ENCODE data around the gene HOXB7.

DNA sequence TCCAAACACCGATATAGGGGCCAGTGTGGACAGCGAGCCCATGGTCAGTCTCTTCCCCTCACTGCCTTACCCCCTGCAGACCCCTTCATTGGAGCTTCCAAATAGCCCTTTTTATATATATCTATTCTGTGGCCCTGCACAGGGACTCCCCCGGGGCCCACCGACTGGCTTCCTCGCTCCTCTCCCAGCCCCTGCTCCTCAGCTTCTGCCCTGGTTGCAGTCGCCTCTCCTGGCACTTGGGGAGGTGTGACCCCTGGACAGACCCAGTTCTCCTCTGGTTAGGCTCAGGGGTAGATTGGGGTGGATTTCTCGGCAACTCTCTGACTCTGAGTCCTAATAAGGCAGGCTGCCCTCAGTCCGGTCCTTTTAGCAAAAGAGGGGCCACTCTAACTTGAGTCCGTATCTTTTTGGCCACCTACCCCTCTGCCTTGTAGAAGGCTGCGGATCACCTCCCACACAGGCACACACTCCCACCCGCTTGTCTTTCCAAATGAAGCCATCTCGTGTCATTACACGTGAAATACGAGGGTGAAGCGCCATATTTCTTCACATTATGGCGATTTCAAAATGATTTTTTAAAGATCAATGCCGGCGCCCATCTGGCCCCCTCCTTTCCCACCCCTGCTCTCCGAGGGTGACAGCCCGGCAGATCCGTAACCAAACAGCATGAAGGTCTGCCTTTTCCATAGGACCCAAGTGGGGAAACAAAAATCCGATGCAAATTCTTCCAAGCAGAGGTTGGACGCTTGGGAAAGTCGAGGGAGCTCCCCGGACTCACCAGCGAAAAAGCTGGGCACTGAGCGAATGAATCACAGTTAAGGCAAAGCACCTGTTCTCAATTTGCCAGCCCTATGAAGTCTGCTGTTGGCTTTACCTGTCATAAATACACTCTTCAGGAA is 17.1 kb upstream of the HOXB7 start:
- TF ChIP-seq, protein P1, sequence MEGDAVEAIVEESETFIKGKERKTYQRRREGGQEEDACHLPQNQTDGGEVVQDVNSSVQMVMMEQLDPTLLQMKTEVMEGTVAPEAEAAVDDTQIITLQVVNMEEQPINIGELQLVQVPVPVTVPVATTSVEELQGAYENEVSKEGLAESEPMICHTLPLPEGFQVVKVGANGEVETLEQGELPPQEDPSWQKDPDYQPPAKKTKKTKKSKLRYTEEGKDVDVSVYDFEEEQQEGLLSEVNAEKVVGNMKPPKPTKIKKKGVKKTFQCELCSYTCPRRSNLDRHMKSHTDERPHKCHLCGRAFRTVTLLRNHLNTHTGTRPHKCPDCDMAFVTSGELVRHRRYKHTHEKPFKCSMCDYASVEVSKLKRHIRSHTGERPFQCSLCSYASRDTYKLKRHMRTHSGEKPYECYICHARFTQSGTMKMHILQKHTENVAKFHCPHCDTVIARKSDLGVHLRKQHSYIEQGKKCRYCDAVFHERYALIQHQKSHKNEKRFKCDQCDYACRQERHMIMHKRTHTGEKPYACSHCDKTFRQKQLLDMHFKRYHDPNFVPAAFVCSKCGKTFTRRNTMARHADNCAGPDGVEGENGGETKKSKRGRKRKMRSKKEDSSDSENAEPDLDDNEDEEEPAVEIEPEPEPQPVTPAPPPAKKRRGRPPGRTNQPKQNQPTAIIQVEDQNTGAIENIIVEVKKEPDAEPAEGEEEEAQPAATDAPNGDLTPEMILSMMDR (IDR thresholded peaks at IDR 0.05): no peak
- no peak for TF ChIP-seq POLR2A (IDR thresholded peaks at IDR 0.05)
